T-helper 2 cell (primary cell): ENCODE measurements around the gene KCNN4.
"Not testable (repeated sequence)": the region's sequence is repeated elsewhere in the genome, so short reads cannot be mapped to it uniquely, and the experiment has no call there.

Experiments
- DNase-seq, 5 experiments: peaks; one replicate each; pipeline versions ENCODE4 v3.0.0 to v3.0.0-alpha.2; 2012 to 2022

The KCNN4 gene

GRCh38 chr19:43798546-43799409 lies 18.0 kb upstream of the KCNN4 start:
- peak in 3 of 5 experiments; percentile 35 to 56 (median 52) for DNase-seq

- no peak for DNase-seq
Observed at GRCh38 chr19:43798026-43798545, 17.3 kb upstream of the KCNN4 start.

- DNase-seq: no peak
Observed at GRCh38 chr19:43797556-43797955, 16.8 kb upstream of the KCNN4 start.

GRCh38 chr19:43797118-43797517 lies 16.3 kb upstream of the KCNN4 start:
- no peak for DNase-seq

- no peak for DNase-seq
Observed at GRCh38 chr19:43790587-43790986, 9.8 kb upstream of the KCNN4 start.

- no peak for DNase-seq
Observed at GRCh38 chr19:43789029-43789428, 8.3 kb upstream of the KCNN4 start.

GRCh38 chr19:43786665-43787064 lies 5.9 kb upstream of the KCNN4 start:
- DNase-seq: no peak

- DNase-seq: peak in 3 of 5 experiments; percentile 32 to 76 (median 34)
Observed at GRCh38 chr19:43784981-43785808, 4.4 kb upstream of the KCNN4 start.

GRCh38 chr19:43784241-43784980 lies 3.6 kb upstream of the KCNN4 start:
- DNase-seq: peak in 3 of 5 experiments; percentile 41 to 65 (median 51)

- DNase-seq: no peak
Observed at GRCh38 chr19:43783636-43784035, 2.9 kb upstream of the KCNN4 start.

- DNase-seq: peak in 2 of 5 experiments; percentile 21 to 41
Observed at GRCh38 chr19:43782689-43783231, 2.0 kb upstream of the KCNN4 start.

GRCh38 chr19:43782311-43782660 lies 1.5 kb upstream of the KCNN4 start:
- peak in 1 of 5 experiments; percentile 58 for DNase-seq

- DNase-seq: peak in 1 of 5 experiments; percentile 74
Observed at GRCh38 chr19:43781630-43782310, 997 bp upstream of the KCNN4 start.

- peak in 1 of 5 experiments; percentile 58 for DNase-seq
Observed at GRCh38 chr19:43779820-43780219, 953 bp downstream of the KCNN4 start.

GRCh38 chr19:43779147-43779819 lies 1.5 kb downstream of the KCNN4 start:
- DNase-seq: no peak

GRCh38 chr19:43778651-43779050 lies 2.1 kb downstream of the KCNN4 start:
- DNase-seq: no peak

- DNase-seq: peak in 3 of 5 experiments; percentile 9 to 49 (median 24)
Observed at GRCh38 chr19:43777163-43777695, 3.5 kb downstream of the KCNN4 start.

- DNase-seq: peak in 1 of 5 experiments; percentile 59
Observed at GRCh38 chr19:43776286-43776685, 4.5 kb downstream of the KCNN4 start.

- no peak for DNase-seq
Observed at GRCh38 chr19:43775299-43775890, 5.4 kb downstream of the KCNN4 start.

- not testable (repeated sequence) for DNase-seq
Observed at GRCh38 chr19:43774940-43775258, 5.9 kb downstream of the KCNN4 start.
